ENCODE measurements around the gene TMOD3. TPM values are rescaled to one million over a fixed set of nuclear protein-coding genes. Genes with fewer than 3 reads are reported as not detected.

Gene TMOD3
- total RNA-seq, 1 donor from 2014 or later: 39.0 TPM

DNA sequence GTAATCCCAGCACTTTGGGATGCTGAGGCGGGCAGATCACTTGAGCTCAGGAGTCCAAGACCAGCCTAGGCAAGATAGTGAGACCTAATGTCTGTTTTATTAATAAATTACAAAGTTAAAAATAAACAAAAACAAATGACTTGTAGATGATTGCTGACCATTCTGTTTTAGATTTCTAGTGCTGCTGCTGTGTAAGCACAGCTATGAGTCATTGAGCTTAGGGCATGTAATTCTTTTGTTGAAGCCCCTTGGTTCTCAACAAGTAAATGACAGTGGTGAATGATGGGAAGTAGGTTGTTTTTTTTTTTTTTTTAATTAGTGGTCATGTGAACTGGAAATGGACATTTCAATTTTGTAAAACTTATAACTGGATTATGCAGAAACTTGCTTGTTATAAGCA lies 78.9 kb downstream of the TMOD3 start:
- TF ChIP-seq, protein P1, sequence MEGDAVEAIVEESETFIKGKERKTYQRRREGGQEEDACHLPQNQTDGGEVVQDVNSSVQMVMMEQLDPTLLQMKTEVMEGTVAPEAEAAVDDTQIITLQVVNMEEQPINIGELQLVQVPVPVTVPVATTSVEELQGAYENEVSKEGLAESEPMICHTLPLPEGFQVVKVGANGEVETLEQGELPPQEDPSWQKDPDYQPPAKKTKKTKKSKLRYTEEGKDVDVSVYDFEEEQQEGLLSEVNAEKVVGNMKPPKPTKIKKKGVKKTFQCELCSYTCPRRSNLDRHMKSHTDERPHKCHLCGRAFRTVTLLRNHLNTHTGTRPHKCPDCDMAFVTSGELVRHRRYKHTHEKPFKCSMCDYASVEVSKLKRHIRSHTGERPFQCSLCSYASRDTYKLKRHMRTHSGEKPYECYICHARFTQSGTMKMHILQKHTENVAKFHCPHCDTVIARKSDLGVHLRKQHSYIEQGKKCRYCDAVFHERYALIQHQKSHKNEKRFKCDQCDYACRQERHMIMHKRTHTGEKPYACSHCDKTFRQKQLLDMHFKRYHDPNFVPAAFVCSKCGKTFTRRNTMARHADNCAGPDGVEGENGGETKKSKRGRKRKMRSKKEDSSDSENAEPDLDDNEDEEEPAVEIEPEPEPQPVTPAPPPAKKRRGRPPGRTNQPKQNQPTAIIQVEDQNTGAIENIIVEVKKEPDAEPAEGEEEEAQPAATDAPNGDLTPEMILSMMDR (IDR thresholded peaks at IDR 0.05): no peak
- Mint-ChIP-seq H3K4me1 (no peaks in the 10 kb centered on the region), H3K27me3 (no peaks in the 10 kb centered on the region), H3K36me3 (ENCODE audit: low read depth) (peaks cover 66% of the 10 kb centered on the region), H3K4me3 (no peak overlapping the region), H3K27ac (no peak overlapping the region), H3K9me3 (no peaks in the 10 kb centered on the region)
- DNase-seq: no peak
- POLR2A ChIA-PET: no interaction called here
- ATAC-seq (ENCODE audit: low read depth): no peak
- intact Hi-C loops (cut with micrococcal nuclease): no loop called here
- CTCF ChIA-PET: interaction anchor here (0.5 kb wide), 1 partner anchor 258 kb away, joined by 6 read pairs; no protein-coding TSS in a partner anchor

DNA sequence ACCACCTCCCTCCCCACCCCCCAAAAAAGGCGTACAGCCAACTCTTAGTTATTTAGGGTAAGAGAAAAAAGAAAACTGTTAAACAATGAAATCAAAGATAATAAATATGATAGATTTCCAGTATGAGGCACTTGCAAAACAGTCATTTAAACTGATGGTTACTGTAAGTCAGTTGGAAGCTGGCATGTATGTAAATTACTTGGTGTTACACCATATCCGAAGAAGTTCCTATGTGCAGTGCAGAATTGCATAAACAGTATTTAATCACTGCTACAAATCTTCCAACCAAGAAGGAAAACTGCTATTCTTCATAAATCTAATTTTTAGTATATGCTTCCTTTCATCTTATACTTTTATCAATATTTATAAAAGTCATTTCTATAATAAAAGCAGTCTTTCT lies 80.1 kb downstream of the TMOD3 start:
- POLR2A ChIA-PET: interaction anchor here (0.7 kb wide), 1 partner anchor 27 kb away, joined by 3 read pairs; no protein-coding TSS in a partner anchor
- ATAC-seq (ENCODE audit: low read depth) (no peak), DNase-seq (no peak)
- peaks cover 58% of the 10 kb centered on the region for H3K36me3 Mint-ChIP-seq (ENCODE audit: low read depth)
- no peak overlapping the region for H3K27ac Mint-ChIP-seq
- H3K4me1 Mint-ChIP-seq: no peaks in the 10 kb centered on the region
- TF ChIP-seq, protein P1 (IDR thresholded peaks at IDR 0.05): no peak
- H3K4me3 Mint-ChIP-seq: no peak overlapping the region
- CTCF ChIA-PET: no interaction called here
- H3K27me3 Mint-ChIP-seq: no peaks in the 10 kb centered on the region
- no peaks in the 10 kb centered on the region for H3K9me3 Mint-ChIP-seq
- intact Hi-C loops (cut with micrococcal nuclease): no loop called here

DNA sequence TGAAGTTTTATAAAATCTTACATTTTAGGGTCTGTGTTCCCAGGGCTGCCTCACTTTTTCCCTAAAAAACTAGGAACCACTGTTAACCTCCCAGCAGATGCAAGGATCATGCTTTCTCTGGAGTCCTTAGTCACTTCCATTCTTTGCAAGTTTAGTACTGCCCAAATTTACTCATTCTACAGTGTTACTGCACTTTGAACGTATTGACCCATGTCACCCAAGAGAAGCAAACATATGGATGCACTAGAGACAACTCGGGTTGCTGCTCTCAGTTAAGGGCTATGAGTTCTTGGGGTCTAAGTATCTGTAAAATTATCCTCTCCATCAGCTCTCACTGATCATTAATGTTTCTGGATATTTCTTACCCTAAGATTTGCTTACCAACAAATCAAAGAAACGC lies 83.1 kb downstream of the TMOD3 start:
- CTCF ChIA-PET: no interaction called here
- Mint-ChIP-seq H3K36me3 (ENCODE audit: low read depth) (peaks cover 51% of the 10 kb centered on the region), H3K4me3 (no peak overlapping the region), H3K9me3 (no peaks in the 10 kb centered on the region), H3K27ac (no peak overlapping the region), H3K27me3 (no peaks in the 10 kb centered on the region), H3K4me1 (no peaks in the 10 kb centered on the region)
- no peak for ATAC-seq (ENCODE audit: low read depth)
- intact Hi-C loops (cut with micrococcal nuclease): no loop called here
- TF ChIP-seq, protein P1 (IDR thresholded peaks at IDR 0.05): no peak
- POLR2A ChIA-PET: no interaction called here
- DNase-seq: no peak

DNA sequence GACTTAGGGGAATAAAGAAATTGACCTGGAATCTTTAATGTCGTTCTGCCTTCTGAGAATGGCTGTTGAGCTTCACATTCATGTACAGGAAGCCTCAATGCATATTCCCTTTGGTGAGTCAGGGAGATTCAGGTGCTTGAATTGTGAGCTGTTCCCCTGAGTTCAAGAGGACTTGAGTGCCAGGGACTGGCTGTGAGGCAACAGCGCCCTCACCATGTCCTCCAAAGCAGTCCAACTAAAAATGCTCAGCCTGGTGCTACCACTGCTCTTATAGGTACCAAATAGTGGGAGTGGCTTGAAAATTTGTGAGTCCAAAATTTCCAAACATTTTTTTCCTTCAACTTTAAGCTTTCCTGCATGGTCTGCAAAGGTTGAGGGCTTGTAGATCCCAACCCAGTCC lies 88.0 kb downstream of the TMOD3 start:
- Mint-ChIP-seq H3K27ac (no peak overlapping the region), H3K4me1 (no peaks in the 10 kb centered on the region), H3K36me3 (ENCODE audit: low read depth) (peaks cover 45% of the 10 kb centered on the region), H3K4me3 (no peak overlapping the region), H3K9me3 (no peaks in the 10 kb centered on the region), H3K27me3 (no peaks in the 10 kb centered on the region)
- DNase-seq: no peak
- TF ChIP-seq, protein P1 (IDR thresholded peaks at IDR 0.05): no peak
- no peak for ATAC-seq (ENCODE audit: low read depth)
- ChIA-PET CTCF (interaction anchor here (1.3 to 1.9 kb wide), 2 partner anchors 11 to 29 kb away, joined by 3 to 4 read pairs; no protein-coding TSS in a partner anchor), POLR2A (no interaction called here)
- intact Hi-C loops (cut with micrococcal nuclease): no loop called here

DNA sequence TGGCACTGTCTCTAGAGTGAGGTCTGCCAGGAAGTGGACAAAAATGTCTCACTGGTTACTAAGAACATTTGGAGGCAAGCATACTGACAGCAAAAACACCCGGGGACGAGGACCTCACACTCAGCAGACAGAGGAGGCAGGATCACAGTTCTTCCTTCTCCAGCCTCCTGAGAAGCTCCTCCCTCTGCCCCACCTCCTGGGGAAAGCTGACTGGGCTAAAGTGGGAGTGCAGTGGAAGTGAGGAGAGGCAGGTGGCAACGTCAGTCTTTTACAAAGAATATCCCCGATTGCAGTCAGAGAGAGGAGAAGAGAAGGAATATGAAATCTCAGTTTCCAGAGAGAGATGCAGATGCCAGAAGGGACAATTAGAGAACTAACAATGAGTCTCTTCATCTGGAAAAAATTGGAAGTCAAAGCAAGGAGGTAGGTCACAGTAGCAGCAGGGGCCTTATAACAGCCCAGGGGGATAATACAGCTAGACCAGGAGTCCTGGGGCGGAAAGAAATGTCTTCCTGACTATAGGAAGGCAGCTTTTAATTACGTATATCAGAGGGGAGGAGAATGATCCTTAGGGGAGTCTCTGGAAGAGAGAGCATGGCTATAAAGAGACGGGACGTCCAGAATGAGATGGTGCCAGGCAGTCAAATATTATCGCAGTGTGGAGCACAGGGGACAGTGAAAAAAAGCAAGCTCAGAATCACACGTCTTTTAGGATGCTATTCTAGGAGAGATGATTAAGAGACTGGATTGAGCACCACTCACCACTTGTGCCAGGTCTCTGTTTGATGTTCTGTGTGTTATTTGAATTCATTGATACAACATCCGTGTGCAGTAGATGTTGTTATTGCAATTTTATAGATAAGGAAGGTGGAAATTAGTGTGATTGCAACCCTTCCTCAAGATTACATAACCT lies 95.0 kb downstream of the TMOD3 start:
- ATAC-seq (ENCODE audit: low read depth) (no peak), DNase-seq (no peak)
- no peaks in the 10 kb centered on the region for H3K4me1 Mint-ChIP-seq
- intact Hi-C loops (cut with micrococcal nuclease): no loop called here
- ChIA-PET CTCF (no interaction called here), POLR2A (no interaction called here)
- peaks cover 59% of the 10 kb centered on the region for H3K36me3 Mint-ChIP-seq (ENCODE audit: low read depth)
- no peak overlapping the region for H3K27ac Mint-ChIP-seq
- TF ChIP-seq, protein P1 (IDR thresholded peaks at IDR 0.05): no peak
- H3K4me3 Mint-ChIP-seq: no peak overlapping the region
- H3K27me3 Mint-ChIP-seq: no peaks in the 10 kb centered on the region
- H3K9me3 Mint-ChIP-seq: no peaks in the 10 kb centered on the region

Measured in activated B cell treated with CpG ODN at 0.5 μM for 24 hours (primary cell).